Measurements from ENCODE around the gene FAR1. TPM values are rescaled to one million over a fixed set of nuclear protein-coding genes. Genes with fewer than 3 reads are reported as not detected.
"Not testable (repeated sequence)": the region's sequence is repeated elsewhere in the genome, so short reads cannot be mapped to it uniquely, and the experiment has no call there.

FAR1 gene
- total RNA-seq, 1 donor from 2014 or later: 46.8 TPM

DNA sequence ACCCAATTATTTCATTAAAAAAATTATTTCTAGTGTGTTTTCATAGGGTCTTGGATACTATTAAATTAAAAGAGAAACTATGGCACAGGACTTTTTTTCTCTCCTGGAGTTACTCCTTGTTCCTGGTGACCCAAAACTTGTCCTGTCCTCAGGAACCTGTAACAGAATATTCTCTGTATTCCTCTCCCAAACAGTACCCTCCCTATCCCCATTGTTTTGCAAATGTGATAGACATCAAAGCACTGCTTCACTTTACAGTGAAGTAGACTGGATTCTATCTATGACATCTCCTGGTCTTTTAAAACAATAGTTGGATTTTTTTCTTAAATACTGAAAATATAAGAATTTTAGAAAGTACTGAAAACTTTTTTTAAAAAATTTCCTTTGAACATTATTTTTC lies 37.2 kb downstream of the FAR1 start:
- no peak for DNase-seq (ENCODE audit: low read depth in 2 of 2)

DNA sequence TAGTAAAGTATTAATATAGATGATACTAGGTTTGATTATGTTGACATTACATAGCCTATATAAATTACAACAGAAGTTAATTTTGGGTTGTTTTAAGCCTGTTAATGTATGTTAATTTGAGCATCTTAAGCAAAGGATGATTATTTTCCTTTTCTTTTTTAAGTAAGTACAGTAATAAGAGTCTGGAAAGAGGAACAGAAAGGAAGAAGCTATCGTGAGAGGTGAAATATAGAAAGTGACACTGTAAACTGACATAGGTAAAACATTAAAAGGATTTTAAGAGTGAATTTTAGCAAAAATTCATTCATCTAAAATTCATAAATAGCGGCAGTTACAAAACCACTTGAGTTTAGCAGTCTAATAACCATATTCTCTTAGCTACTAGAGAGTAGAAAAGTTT lies 45.5 kb downstream of the FAR1 start:
- no peak for DNase-seq (ENCODE audit: low read depth in 2 of 2)

DNA sequence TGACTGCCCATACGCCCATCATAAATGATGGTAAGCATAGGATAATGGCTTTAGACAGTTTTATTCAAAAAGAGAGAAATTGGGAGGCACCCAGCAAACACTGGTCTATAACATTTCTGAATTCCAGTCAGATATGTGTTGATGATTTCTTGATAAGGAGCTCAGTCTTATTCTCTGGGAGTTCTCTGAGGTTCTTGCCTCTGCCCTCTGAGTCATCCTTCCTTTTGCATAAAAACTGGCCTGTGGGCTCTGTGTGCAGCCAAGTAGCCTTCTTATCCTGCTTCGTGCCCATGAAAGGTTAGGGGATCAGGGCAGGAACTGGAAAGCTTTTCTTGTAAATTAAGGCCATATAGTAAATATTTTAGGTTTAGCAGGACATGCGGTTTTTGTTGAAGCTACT lies 48.9 kb downstream of the FAR1 start:
- DNase-seq (ENCODE audit: low read depth in 2 of 2): peak in 1 of 2 donors; percentile 90

DNA sequence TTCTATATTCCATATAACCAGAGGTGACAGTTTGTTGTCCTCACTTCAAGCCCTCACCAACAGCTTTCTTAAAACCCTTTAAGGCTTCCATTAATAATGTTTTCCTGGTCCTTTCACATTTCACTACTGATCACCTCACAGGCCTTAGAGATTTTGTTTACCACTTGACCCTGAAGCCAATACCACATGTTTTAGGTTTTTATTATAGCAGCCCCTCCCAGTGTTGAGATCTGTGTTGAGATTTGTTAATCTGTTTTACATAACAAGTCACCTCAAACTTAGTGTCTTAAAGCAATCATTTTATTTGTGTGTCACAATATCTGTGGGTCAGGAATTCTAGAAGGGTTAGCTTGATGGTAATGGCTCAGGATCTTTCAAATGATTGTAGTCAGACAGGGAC lies 49.9 kb downstream of the FAR1 start:
- DNase-seq (ENCODE audit: low read depth in 2 of 2): no peak

DNA sequence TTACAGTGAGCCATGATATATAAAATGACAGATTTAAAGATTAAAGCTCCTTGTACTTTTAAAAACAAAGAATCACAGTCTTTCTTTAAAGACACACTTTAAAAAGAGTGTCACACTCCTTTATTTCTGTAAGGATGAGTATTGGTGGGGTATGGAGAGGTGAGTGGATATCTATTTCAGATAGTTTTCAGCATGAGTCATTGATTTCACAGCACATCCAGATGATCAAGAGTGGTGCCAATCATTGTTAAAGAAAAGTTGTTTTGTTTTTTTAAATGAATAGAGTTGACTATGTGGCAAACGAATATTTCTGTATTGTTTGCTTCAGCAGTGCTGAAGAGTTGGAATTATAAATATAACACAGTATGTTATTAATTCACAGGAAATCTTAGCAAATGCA lies 52.5 kb downstream of the FAR1 start:
- DNase-seq (ENCODE audit: low read depth in 2 of 2): peak; percentile 31 to 71

DNA sequence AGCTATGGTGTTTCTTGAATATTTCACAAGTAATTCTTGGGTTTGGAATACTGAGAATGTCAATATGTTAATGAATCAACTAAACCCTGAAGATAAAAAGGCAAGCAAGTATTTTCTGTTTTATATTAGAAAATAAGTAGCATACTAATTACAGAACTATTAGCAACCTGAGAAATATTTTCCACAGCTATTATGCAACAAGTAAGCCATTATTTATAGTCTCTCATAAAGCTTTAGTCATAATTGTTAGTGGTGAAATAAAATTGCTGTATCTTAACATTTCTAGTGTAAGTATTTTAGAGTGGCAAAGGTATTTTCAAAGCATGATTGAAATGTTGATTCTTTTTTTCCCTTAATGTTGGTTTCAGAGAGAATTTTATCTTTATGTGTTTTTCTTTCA lies 53.3 kb downstream of the FAR1 start:
- DNase-seq (ENCODE audit: low read depth in 2 of 2): peak in 1 of 2 donors; percentile 42

DNA sequence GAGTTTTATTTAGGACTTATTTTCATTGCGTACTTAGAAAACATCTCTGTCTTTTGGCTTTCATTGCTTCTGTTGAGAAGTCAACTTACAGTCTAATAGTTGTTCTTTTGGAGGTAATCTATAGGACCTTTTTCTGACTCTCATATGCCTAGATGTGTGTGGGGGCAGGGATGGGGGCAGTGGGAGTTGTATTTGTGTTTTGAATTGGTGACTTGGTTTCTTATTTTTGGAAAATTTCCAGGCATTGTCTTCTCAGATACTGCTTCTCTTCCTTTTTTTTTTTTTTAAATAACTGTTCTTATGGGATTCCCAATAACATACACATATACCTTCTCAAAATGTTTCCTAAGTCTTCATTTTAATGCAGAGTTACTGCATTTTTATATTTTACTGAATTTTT lies 58.0 kb downstream of the FAR1 start:
- peak; percentile 6 to 51 for DNase-seq (ENCODE audit: low read depth in 2 of 2)

DNA sequence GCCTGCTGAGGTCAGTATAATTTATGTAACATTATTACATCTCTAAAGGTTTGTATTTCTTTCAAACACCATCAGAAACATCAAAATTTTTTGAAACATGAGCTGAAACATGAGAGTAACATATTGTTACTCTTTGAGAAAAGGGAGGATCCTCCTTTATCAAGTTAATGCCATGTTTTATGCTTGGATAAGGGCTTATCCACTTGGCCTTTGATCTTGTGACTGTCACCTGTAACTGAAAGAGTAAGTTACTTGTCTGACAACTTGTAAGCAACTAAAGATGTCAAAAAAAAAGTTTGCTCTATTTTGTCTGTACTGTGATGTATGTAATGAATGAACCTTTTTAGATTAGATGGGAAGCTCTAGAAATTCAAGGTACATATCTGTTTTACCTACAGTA lies 59.6 kb downstream of the FAR1 start:
- DNase-seq (ENCODE audit: low read depth in 2 of 2): no peak

DNA sequence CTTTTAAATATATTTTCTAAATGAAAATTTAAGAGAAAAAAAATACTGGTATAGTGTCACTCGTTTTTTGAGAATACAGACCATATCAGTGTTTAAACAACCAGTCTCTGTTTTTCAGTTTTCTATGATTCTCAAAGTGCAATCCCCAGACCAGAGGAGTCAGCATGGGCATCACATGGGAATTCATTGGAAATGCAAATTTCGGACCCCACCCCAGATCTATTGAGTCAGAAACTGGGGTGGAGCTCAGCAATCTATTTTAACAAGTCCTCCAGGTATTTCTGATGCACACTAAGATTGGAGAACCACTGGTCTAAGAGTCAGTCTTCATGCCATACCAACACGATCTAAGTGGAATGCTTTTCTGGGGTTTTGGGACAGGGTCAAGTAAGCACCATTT lies 66.1 kb downstream of the FAR1 start:
- DNase-seq (ENCODE audit: low read depth in 2 of 2): no peak

DNA sequence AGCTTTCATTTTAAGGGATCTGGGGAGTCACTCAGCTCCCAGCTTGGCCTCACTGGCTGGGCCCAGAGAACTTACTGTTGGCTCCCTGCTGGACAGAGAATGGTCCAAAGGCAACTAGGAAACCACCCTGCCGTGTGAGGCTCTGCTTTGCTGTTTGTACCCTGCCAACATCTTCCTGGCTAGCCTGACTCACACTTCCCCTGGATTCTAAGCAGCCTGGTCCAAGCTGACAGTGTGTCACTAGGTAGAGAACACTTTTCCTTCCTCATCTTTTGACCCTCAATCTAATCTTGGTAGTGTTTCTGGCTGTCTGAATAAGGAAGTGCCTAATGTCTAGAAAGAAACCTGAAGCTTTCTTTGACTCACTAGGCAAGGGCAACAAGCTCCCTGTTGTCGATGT lies 76.7 kb downstream of the FAR1 start:
- DNase-seq (ENCODE audit: low read depth in 2 of 2): peak; percentile 59 to 89

DNA sequence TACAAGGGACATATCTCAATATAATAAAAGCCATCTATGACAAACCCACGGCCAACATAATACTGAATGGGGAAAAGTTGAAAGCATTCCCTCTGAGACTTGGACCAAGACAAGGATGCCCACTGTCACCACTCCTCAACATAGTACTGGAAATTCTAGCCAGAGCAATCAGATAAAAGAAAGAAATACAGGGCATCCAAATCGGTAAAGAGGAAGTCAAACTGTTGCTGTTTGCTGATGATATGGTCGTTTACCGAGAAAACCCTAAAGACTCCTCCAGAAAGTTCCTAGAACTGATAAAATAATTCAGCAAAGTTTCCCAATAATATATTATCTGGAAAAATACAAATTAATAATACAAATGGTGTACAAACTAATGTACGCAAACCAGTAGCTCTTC lies 84.8 kb downstream of the FAR1 start:
- DNase-seq (ENCODE audit: low read depth in 2 of 2): not testable (repeated sequence)

DNA sequence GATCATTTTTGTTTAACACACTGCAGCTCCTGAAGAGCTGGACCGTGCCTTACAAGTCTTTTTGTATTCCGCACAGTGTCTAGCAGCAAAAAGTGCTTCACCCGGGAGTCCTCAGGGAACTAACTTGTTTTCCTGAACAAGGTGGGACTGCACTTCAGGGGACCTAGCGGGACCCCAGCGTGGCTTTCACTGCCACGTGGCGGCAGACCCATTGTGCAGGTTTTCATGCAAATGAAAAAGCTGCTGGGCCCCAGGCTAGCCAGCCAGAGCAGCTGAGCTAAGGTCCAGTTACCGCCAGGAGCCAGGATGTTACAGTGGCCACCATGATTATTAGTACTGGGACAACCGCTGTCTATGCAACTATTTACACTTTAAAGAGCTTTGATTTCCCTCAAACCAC lies 90.6 kb downstream of the FAR1 start:
- no peak for DNase-seq (ENCODE audit: low read depth in 2 of 2)

DNA sequence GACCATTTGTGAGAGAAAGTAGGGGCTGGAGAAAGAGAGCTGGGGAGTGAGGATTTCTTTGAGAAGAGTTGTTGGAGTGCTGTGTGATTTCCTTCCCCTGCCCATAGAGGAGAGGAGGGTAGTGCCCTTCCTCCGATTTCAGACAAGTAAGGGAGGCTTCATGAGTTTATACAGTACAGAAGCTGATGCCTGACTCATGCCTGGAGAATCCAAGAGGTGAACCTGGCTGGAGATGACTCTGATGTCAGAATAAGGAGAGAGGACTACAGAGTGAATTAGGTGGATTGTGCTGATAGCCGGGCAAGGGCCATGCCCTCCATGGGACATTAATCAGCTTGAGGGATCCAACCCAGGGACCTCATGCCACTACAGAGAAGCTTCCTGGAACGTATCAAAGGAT lies 91.6 kb downstream of the FAR1 start:
- no peak for DNase-seq (ENCODE audit: low read depth in 2 of 2)

DNA sequence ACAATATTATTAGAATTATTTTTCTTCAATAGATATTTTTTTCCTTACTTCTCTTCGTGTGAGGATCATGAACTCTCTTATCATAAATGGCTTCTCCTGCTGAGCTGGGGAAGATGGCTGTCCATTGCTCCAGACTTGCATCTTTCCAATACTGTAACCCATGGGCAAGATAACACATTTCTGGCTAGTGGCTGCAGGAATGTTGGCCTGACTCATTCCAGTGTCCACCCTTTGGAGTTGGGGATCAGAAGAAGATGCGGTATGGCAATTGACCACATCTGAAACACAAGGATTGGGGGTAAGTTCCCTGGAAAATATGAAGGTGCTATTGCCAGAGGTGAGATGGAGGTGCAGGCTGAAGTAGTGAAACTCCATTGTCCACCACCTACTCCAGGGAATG lies 92.8 kb downstream of the FAR1 start:
- no peak for DNase-seq (ENCODE audit: low read depth in 2 of 2)

DNA sequence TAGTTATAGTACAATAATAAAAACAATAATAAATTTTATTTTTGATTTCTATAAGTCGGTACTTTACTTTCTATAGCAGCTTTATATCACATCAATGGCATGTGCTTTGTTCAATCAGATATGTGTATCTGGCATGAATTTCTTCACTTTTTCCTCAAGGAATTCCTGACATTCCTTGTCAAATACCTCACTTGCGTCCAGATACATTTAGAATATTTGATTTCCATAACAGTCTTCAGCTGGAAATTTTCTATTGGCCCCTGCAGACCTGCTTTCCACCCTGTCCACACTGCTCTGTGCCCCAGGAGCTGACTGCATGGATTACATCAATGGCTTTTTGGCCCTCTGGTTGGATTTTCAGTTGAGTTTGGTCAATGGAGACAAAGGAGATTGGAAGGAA lies 93.2 kb downstream of the FAR1 start:
- DNase-seq (ENCODE audit: low read depth in 2 of 2): peak in 1 of 2 donors; percentile 7

DNA sequence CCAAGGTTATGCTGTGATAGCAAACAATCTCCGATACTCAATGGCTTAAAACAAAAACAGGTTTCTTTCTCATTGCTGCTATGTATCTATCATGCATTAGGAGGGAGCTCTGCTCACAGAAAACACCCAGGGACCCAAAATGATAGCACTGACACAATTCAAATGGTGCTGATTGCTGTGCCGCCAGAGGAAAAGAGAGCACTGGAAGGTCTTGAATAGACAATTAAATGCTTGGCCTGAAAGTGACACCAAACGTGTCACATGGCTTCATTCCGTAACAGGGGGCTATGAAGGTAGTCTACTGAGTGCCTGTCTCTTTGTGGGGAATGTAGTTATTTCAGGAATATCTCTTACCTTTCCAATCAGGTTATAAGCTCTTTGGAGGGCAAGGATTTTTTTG lies 94.2 kb downstream of the FAR1 start:
- no peak for DNase-seq (ENCODE audit: low read depth in 2 of 2)

DNA sequence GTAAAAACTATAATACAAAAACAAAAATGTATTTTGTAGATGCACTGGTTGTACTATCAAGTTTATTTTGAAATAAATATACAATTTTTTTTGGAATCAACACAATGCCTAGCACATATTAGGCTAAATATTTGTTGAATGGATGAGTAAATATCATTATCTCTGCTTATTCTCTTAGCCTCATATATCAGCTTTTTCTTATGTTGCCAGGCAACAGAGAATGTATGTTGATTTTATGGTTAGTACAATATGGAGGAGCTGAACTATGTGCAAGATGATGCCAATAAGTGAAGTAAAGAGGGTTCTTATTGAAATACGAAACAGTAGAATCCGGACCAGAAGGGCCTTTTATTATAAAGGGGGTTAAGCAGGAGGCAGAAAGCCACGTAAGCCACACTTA lies 94.9 kb downstream of the FAR1 start:
- DNase-seq (ENCODE audit: low read depth in 2 of 2): no peak

DNA sequence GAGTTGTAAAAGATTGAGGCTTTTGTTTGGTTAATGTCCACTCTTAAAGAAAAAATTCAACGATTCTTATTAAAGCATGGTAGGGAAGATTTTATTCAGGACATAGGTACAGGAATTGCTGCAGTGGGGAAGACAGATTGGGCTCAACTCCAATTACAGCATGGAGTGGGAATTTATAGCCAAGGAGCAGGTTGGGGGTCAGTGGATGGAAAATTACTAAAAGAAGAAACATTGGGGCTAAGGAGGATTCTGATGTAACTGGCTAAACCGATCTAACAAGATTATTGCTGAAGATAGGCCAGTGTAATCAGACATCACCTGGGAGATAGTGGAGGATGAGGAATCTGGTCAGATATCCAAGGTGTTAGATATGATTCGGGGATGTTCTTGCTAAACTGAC lies 97.4 kb downstream of the FAR1 start:
- DNase-seq (ENCODE audit: low read depth in 2 of 2): no peak

DNA sequence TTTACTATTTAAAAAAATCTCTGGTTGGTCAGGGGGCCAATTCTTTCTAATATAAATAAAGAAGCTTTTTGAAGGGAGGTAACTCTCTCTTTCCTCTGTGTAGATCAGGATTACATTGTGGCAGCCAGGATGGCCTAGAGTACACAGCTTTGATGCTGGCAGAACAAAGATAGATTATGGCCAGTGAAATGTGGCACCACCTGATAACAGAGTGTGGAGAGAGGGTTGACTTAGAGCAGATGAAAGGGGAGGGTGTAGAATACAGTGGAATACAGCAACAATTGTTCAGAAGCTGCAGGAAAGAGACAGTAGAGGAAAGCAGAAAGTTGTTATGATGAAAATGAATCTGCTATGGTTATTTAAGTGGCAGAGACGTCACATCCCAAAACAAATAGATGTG lies 99.0 kb downstream of the FAR1 start:
- no peak for DNase-seq (ENCODE audit: low read depth in 2 of 2)

DNA sequence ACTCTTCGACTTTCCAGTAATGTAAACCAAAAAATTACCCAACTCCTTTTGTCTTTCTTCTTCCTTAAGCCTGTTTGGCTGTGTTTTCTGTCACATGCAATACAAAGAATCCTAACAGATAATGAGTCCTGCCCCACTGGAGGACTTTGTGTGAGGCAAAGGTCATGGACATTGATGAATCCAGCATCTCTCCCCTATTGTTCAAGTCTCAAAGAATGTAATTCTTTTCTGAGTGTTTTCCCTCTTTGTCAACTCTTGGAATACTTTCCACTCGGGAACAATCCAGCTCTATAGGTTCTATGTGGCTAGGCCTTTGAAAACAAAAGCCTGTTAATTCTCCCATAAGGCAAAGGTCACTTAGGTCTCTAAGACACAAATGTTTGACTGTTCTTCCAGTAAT lies 100.7 kb downstream of the FAR1 start:
- no peak for DNase-seq (ENCODE audit: low read depth in 2 of 2)

DNA sequence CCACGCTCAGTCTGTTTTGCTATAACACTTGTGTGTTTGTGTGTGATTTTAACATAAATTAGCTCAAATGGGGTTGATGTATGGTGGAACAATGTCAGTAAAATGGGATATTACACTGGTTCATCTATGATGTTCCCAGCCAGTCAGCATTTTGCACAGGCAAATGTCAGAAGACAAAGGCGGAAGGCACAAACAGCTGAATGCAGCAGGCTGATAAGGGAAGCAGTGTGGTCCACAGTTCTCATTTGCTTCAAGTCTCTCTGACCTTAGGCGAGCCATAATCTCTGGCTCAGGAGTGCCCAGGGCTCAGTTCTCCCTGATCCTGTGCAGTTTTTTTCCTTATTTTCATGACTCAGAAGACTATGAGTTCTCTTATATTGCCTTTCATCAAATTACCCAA lies 102.7 kb downstream of the FAR1 start:
- DNase-seq (ENCODE audit: low read depth in 2 of 2): no peak

DNA sequence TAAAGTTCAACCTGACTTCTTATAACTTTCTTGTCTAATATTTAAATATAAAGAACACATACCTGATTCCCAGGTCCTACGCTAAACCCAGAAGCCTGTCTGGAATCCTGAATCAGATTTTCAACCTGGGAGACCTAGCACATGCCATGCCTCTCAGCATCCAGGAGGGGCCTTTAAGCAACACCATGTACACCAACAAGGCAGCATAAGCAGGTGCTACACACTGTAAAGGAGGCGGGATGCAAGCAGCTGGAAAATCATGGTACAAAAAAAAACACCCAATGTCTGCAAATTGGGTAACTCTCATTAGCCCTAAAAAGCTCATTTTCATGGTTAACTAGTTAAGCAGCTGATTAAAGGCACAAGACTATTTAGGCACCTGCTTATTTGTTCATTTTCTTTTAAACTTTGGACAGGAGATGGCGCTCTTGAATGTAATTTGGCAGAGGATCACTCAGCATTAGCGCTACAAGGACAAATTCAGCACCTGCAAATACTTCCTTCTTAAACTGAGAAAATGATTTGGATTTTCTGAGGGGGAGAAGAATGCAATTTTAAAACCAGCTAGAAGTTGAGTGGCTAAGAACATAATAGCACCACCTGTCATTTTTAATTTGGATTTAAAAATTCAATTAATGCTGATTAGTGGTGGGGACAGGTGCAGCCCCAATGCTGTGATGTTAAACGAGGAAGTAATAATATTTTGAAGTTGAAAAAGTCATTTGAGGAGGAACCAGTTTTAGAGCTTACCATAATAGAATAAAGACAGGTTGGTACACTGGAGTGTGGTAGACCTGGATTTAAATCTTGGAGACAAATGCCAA lies 104.0 kb downstream of the FAR1 start:
- peak; percentile 80 for DNase-seq (ENCODE audit: low read depth in 2 of 2)

DNA sequence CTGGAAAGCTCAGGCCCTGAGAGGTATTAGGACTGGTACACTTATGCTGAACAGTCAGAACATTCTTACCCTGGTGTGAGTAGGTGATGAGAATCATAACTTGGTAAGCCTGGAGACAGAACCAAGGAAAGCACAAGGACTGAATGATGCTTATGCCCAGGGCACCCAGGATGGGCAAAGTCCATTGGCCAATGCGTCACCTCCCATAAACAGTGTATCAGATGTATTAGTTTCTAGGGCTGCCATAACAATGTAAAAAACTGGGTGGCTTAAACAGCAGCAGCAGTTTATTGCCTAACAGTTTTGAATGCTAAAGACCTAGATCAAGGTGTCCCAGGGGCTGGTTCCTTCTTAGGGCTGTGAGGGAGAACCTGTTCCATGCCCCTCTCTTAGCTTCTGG lies 107.0 kb downstream of the FAR1 start:
- DNase-seq (ENCODE audit: low read depth in 2 of 2): no peak

Data from lung microvascular endothelial cell (primary cell).